GM19395 (cell line): Measurements from ENCODE around the gene ATXN2.
"Not testable (repeated sequence)": the region's sequence is repeated elsewhere in the genome, so short reads cannot be mapped to it uniquely, and the experiment has no call there.

ENCODE experiments used
- ATAC-seq: cut with Tn5 transposase; IDR thresholded peaks from one replicate; pipeline ENCODE4 v1.9.1; 2021; ENCODE audit warnings: mild to moderate bottlenecking, moderate library complexity; ENCODE audit not compliant: unreplicated experiment

Gene ATXN2, protein sequence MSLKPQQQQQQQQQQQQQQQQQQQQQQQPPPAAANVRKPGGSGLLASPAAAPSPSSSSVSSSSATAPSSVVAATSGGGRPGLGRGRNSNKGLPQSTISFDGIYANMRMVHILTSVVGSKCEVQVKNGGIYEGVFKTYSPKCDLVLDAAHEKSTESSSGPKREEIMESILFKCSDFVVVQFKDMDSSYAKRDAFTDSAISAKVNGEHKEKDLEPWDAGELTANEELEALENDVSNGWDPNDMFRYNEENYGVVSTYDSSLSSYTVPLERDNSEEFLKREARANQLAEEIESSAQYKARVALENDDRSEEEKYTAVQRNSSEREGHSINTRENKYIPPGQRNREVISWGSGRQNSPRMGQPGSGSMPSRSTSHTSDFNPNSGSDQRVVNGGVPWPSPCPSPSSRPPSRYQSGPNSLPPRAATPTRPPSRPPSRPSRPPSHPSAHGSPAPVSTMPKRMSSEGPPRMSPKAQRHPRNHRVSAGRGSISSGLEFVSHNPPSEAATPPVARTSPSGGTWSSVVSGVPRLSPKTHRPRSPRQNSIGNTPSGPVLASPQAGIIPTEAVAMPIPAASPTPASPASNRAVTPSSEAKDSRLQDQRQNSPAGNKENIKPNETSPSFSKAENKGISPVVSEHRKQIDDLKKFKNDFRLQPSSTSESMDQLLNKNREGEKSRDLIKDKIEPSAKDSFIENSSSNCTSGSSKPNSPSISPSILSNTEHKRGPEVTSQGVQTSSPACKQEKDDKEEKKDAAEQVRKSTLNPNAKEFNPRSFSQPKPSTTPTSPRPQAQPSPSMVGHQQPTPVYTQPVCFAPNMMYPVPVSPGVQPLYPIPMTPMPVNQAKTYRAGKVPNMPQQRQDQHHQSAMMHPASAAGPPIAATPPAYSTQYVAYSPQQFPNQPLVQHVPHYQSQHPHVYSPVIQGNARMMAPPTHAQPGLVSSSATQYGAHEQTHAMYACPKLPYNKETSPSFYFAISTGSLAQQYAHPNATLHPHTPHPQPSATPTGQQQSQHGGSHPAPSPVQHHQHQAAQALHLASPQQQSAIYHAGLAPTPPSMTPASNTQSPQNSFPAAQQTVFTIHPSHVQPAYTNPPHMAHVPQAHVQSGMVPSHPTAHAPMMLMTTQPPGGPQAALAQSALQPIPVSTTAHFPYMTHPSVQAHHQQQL

GRCh38 chr12:111598637-111599452 is at the start of gene ATXN2:
Gene ATXN2 (minus strand): TSS chr12:111599315. CDS start chr12:111599034, 281 bp downstream.
- peak; percentile 38 for ATAC-seq

- ATAC-seq = no peak
Observed at GRCh38 chr12:111645433-111645832, 46.3 kb upstream of the ATXN2 start.

GRCh38 chr12:111643427-111643826 is 44.3 kb upstream of the ATXN2 start:
- no peak for ATAC-seq

- ATAC-seq = no peak
Observed at GRCh38 chr12:111642681-111643426, 43.7 kb upstream of the ATXN2 start.

DNA sequence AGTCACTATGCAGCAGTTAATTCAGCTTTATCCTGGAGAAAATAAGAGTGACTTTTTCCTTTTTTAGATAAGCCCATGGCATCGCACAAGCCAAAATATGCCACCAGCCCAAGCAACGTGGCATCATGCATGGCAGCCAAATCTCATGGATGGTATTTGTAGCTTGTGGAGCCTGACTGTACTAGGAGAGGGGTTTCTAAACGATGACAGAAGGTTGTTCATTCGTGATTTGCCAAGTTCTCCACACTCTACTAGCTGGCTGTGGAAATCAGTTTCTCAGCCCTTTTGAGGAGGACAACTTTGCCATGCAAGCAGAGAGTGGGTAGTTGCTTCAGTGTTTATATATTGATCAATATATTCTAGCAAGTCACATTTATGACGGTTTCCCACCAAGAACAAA is 41.4 kb upstream of the ATXN2 start:
- ATAC-seq = no peak

- ATAC-seq = no peak
Observed at GRCh38 chr12:111638556-111638955, 39.4 kb upstream of the ATXN2 start.

GRCh38 chr12:111636209-111636945 is 37.3 kb upstream of the ATXN2 start:
- ATAC-seq = no peak

- no peak for ATAC-seq
Observed at GRCh38 chr12:111635524-111635923, 36.4 kb upstream of the ATXN2 start.

DNA sequence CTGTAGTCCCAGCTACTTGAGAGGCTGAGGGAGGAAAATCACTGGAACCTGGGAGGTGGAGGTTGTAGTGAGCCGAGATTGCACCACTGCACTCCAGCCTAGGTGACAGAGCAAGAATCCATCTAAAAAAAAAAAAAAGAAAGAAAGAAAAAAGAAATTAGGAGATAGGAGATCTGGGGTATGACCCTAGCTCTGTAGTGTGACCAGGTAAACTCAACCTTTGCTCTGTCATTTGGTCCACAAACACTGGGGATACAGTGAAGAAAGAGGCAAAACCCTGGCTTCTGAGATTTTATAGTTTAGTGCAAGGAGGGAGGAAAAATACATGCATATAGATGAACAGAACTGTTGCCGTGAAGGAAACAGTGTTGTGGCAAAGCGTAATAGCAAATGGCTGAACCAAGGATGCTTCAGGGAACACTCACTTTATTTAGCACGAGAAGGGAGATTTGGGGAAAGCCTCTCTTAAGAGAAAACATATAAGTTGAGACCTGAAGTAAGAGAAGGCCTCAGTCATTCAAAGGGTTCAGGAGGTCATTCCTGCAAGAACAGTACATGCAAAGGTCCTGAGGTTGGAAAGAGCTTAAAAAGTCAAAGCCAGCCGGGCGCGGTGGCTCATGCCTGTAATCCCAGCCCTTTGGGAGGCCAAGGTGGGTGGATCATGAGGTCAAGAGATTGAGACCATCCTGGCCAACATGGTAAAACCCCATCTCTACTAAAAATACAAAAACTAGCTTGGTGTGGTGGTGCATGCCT is 29.6 kb upstream of the ATXN2 start:
- ATAC-seq = no peak

DNA sequence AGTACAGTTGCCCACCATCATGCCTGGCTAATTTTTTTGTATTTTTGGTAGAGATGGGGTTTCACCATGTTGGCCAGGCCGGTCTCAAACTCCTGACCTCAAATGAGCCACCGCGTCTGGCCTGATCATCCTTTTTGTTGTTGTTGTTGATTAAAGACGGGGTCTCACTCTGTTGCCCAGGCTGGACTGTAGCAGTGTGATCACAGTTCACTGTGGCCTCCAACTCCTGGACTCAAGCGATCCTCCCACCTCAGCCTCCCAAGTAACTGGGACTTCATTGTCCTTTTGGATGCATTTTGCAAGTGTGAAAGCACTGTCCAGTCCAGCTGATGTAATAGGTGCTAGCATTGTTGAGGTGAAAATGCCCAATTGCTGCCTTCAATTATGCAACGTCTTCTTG is 27.1 kb upstream of the ATXN2 start:
- ATAC-seq = no peak

DNA sequence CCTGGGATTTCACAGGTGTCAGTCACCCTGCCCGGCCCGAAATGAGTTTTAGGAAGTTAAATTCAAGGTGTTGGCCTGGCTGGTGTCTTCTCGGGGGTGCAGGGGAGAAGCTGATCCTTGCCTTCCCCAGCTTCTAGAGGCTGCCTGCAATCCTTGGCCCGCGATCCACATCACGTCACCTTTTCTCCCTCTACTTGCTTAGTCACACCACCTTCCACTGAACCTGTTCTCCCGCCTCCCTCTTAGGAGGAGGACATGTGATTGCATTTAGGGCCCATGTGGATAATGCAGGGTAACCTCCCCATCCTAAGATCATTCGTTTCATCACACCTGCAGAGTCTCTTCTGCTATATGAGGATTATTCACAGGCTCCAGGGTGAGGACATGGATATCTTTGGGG is 25.4 kb upstream of the ATXN2 start:
- no peak for ATAC-seq

- not testable (repeated sequence) for ATAC-seq
Observed at GRCh38 chr12:111617841-111618240, 18.7 kb upstream of the ATXN2 start.

DNA sequence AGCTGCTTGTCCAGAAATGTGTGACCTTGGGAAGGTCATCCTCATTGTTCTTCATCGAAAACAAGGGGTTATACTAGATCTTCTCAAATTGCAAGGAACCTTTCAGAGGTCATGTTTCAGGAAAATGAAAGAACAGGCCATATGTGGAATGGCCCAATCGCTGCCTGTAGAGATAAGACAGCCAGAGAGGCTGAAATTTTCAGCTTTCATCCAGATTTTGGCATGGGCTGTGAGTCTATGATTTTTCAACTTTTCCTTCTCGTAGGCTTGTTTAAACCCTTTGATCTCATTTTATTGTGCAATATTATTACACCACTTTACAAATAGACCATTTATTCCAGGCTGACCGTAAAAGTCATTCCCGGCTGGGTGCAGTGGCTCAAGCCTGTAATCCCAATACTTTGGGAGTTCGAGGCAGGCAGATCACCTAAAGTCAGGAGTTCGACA is 17.1 kb upstream of the ATXN2 start:
- no peak for ATAC-seq

DNA sequence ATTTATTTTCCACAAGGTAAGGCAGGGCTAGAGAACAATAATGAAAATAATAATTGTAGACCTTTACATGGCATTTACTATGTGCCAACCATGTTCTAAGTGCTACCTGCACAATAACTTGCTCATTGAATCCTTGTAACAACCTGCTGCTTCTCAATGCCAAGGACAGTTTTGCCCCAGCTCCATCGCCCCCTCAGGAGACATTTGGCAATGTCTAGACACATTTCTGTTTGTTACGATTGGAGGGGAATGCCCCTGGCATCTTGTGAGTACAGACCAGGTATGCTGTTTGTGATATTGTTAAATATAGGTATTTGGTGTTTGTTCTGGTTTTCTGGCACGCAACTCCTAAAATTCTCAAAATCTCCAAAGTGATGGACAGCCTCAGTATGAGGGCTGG is 8.1 kb upstream of the ATXN2 start:
- no peak for ATAC-seq

DNA sequence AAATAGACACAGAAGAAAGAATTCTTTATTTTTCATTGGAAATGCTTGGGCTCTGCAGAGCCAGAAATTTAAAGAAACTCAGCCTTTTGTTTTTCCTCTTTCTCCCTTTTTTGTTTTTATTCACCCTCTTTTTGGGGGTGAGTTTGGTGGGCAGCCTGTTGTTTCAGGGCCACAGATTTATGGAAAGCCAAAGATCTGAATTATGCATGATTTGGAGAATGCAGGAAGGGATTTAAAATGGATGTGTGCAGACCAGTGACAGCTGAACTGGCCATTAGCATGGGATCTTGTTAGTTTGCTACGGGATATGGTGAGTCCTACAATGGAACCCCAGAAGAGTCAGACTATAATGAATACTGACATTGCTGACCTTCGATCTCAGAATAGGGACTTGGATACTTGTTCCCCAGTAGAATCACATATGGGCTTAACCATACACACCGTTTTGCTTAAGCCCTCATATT is 7.7 kb upstream of the ATXN2 start:
- ATAC-seq = no peak

- no peak for ATAC-seq
Observed at GRCh38 chr12:111605911-111606766, 7.0 kb upstream of the ATXN2 start.

DNA sequence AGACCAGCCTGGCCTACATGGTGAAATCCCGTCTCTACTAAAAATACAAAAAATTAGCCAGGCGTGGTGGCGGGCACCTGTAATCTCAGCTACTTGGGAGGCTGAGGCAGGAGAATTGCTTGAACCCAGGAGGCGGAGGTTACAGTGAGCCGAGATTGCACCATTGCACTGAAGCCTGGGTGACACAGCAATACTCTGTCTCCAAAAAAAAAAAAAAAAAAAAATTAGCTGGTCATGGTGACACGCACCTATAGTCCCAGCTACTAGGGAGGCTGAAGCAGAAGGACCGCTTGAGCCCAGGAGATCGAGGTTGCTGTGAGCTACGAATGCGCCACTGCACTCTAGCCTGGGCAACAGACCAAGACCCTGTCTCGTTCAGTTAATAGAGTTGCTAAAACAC is 3.7 kb upstream of the ATXN2 start:
- not testable (repeated sequence) for ATAC-seq
